Fibroblast of mammary gland (primary cell): ENCODE data around the gene MRGPRG.

Source experiments
- DNase-seq: peaks from one replicate; pipeline ENCODE4 v3.0.0-alpha.2; 2010; ENCODE audit warnings: low read depth
- H3K4me3 ChIP-seq: 2 replicates; pipeline ENCODE4 v1.5.1; 2011; ENCODE audit warnings: low read depth, mild to moderate bottlenecking, low read length, moderate library complexity; ENCODE audit not compliant: control insufficient read depth
- TF ChIP-seq, protein P1 (sequence below): conservative IDR thresholded peaks from 2 replicates; pipeline ENCODE4 v1.5.1; 2011; ENCODE audit warnings: low read depth, low read length, inconsistent platforms; ENCODE audit not compliant: control insufficient read depth, insufficient read depth

Gene MRGPRG

DNA sequence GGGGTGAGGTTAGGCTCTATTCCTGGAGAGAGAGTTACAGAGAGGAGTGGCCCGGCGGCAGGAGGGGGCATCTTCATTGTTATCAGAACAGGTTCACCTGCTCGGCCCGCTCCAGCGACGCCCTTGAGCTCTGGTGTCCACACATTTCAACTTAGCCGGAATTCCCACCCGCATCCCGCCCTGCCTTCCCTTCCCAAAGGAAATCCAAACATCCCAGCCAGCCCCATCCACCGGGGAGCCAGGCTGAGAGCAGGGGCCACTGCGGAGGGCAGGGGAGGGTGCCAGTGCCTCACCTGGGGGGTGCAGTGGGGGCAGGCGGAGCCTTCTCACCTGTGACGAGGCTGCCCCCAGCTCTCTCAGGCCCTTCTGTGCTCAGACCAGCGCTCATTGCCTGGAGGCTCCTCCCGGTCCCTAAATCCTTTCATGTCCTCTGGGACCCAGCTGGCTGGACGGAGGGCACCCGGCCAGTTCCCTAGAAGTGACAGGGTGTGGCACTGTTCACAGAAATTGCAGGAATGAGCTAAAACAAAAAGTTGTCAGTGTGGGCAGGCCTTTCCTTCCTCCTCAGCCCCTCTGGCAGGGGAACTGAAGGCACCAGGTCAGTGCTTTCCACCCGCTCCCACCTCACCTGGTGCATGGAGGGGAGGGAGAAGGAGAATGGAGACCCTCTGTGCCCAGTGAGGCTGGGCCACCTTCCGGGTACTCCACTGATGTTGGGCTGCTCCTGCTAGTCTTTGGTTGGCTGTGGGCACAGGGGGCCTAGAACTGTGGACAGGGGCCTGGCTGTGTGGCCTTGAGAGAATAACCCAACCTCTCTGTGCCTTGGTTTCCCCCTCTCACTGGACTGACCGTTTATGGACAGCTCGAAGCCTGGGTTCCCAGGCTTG, 2.2 kb upstream of the MRGPRG start:
- no peak overlapping the region for H3K4me3 ChIP-seq
- DNase-seq = no peak
- TF ChIP-seq, protein P1, sequence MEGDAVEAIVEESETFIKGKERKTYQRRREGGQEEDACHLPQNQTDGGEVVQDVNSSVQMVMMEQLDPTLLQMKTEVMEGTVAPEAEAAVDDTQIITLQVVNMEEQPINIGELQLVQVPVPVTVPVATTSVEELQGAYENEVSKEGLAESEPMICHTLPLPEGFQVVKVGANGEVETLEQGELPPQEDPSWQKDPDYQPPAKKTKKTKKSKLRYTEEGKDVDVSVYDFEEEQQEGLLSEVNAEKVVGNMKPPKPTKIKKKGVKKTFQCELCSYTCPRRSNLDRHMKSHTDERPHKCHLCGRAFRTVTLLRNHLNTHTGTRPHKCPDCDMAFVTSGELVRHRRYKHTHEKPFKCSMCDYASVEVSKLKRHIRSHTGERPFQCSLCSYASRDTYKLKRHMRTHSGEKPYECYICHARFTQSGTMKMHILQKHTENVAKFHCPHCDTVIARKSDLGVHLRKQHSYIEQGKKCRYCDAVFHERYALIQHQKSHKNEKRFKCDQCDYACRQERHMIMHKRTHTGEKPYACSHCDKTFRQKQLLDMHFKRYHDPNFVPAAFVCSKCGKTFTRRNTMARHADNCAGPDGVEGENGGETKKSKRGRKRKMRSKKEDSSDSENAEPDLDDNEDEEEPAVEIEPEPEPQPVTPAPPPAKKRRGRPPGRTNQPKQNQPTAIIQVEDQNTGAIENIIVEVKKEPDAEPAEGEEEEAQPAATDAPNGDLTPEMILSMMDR = no peak

DNA sequence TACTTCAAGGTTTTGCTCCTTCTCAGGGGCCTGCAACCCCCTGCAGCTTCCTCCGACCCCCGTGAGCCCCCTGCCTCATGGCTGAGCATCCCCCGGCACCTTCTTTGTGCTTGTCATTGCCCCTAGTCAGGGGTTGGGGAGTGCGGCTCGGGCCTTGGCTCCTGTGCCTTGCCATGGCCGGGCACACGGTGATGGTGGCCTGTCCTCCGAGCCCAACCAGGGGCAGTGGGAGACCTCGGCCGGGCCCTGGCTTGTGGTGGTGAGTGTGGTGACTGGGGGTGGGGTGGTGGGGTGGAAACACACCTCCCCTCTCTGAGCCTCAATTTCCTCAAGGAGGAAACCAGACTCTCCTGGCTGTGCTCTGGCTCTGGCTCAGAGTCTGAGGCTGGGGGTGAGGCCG, 1.5 kb upstream of the MRGPRG start:
- no peak for DNase-seq
- H3K4me3 ChIP-seq = no peak overlapping the region
- TF ChIP-seq, protein P1 = no peak

DNA sequence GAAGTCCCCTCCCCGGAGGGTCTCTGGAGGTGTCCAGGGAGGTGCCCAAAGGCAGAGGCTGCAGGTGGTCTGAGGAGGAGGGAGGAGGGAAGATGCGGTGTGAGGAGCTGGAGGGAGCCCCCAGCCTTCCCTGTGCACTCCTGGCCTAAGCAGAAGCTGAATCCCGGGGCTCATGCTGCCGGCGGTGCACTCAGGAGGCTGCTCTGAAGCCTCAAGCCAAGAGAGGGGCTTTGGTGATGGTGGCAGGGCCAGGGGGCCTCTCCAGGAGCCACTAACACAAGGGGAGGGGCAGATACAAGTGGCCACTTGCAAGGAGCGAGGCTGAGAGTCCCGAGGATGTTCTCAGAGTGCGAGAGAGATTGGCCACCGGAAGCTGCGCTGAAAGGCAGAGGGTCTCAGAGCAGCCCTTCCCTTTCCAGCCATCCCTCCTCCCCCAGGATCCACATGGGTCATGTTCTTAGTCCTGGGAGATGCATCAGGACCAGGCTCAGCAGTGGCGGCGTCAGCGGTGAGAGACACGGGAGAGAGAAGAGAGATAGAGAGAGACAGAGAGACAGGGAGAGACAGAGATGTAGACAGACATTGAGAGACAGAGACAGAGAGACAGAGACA, 774 bp upstream of the MRGPRG start:
- TF ChIP-seq, protein P1 = no peak
- no peak overlapping the region for H3K4me3 ChIP-seq
- no peak for DNase-seq

DNA sequence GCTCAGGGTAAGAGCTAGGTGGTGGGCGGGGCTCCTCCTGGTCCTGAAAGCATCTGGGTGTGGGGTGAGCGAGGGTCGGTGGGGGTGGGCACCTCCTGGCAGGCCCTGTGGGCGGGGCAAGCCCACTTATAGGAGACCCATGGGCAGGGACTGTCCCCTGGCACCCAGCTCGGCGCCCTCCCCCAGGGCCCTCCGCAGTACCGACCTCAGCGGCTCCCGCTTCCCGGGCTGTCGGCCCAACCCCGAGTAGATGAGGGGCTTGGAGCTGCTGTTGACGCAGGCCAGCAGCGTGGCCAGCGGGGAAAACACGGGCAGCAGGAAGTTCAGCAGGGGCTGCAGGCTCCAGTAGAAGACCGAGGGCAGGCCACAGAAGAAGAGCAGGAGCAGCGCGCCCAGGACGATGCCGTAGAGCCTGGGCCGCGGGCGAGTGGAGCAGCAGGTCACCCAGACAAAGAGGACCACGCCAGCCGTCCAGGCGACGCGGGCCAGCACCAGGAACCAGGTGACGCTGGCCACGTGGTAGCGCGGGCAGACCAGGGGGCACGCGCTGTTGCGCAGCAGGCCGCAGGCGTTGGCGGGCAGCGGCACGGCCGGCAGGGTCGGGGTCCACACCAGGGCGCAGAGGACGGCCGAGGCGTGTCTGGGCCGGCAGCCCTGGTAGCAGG, 663 bp downstream of the MRGPRG start:
- no peak for DNase-seq
- H3K4me3 ChIP-seq = no peak overlapping the region
- TF ChIP-seq, protein P1 = no peak

DNA sequence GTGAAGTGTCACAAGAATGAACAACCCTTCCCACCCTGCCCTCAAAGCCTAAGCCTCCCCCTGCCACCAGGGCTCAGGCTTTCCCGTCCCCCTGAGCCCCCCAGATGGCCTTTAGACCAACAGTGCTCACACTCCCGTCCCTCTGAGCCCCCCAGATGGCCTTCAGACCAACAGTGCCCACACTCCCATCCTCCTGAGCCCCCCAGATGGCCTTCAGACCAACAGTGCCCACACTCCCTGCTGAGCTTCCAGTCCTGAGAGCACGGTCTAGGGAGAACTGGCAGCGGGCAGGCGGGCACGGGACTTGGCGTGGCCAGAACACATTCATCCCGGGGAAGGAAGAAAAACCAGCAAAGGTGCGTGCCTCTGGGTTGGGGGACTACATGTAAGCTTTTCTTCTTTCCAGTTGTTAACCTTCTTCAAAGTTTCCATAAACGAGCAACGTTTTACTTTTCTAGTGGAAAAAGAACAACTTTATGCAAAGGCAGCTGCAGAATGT, 2.5 kb downstream of the MRGPRG start:
- TF ChIP-seq, protein P1 = no peak
- no peak for DNase-seq
- H3K4me3 ChIP-seq = no peak overlapping the region

DNA sequence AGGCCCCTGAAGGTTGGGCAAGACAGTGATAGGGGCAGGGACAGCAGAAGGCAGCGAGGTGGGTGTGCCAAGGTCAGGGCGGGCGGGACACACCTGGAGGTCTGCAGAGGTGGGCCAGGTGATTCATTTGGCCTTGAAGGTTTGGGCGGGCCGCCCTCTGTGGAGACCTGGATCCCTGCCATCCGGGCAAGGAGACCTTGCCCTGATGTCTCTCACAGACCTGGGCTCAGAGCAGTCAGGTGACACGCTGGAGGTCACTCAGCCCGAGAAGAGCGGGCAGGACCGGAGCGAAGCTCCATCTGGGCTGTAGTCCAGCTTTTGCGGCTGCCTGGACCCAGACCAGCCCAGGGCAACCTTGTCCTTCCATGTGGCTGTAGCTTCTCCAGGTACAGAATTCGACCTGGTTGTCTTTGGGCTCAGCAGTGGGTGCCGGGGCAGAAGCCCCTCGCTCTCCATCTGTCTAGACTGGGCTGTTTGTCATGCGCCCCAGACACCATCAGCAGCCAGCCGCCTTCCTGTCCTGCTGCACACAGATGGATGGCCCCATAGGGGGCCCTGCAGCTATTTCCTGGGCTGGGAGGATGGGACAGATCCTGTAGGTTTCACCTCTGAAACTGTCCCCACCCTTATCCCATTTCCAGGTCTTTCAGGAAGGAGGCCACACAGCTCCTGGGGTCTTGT, 3.1 kb downstream of the MRGPRG start:
- H3K4me3 ChIP-seq = no peak overlapping the region
- DNase-seq = no peak
- TF ChIP-seq, protein P1 = no peak
